GM21723 (cell line): ENCODE measurements around the gene HOXD10.

Experiments
- ATAC-seq: cut with Tn5 transposase; IDR thresholded peaks from one replicate; pipeline ENCODE4 v1.9.1; 2021; ENCODE audit warnings: mild to moderate bottlenecking, moderate library complexity; ENCODE audit not compliant: unreplicated experiment

Gene HOXD10

GRCh38 chr2:176105730-176106580 is 10.6 kb upstream of the HOXD10 start:
- no peak for ATAC-seq

- no peak for ATAC-seq
These were observed 9.7 kb upstream of the HOXD10 start, which contains the start of gene HOXD11 for GRCh38 chr2:176106581-176107539. Gene HOXD11, plus strand, starts transcription at chr2:176107280. Its CDS starts 76 bp downstream, at chr2:176107356.

DNA sequence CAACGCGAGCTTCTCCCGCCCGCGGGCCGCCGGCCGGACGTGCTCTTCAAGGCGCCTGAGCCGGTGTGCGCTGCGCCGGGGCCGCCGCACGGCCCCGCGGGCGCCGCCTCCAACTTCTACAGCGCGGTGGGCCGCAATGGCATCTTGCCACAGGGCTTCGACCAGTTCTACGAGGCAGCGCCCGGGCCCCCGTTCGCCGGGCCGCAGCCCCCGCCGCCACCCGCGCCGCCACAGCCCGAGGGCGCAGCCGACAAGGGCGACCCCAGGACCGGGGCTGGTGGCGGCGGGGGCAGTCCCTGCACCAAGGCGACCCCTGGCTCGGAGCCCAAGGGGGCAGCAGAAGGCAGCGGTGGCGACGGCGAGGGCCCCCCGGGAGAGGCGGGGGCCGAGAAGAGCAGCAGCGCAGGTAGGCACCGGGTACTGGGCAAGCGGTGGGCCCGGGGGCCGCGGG is 8.8 kb upstream of the HOXD10 start:
- no peak for ATAC-seq

DNA sequence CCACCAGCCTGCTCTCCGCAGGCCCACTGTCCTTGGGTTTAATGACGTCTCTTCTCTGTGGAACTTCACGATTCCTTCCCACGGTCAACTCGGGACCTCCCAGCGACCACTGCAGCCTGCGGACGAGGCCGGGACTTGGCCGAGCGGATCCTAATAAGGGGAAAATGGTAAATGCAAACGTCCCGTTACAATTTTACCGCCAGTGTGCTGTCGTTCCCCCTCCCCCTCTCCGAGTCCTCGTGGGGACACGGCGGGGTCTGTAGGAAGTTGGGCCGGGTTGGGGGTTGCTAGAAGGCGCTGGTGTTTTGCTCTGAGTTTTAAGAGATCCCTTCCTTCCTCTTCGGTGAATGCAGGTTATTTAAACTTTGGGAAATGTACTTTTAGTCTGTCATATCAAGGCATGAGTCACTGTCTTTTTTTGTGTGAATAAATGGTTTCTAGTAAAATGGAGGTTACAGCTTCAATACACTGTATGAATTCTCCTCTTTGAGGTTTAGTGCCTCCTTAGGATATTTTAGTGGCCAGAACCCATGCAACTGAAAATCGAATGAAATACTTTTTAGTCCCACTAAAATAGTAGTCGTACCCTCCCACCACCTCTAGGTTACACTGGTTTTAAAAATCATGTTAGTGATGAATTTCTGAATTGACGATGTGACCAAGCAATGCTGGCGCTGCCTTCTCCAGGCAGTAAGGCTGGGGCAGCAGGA is 7.2 kb upstream of the HOXD10 start:
- ATAC-seq: no peak

DNA sequence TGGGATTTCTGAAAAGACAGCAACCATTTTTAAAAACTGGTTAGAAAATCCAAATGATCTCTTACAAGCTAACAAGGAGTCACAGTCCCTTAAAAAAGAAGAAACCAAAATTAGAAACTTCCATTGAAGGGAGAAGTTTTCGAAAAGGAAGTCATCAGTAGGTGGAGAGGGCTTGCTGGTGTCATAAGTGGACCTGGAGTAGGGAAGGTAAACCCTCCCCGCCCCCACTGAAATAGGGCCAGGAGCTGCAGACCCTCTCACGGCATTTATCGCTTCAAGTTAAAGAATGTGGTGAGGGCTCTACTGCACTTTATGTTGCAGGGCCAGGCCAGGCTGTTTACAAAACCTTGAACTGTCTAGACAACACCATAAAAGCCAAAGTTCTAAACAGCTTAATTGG is 6.6 kb upstream of the HOXD10 start:
- no peak for ATAC-seq

DNA sequence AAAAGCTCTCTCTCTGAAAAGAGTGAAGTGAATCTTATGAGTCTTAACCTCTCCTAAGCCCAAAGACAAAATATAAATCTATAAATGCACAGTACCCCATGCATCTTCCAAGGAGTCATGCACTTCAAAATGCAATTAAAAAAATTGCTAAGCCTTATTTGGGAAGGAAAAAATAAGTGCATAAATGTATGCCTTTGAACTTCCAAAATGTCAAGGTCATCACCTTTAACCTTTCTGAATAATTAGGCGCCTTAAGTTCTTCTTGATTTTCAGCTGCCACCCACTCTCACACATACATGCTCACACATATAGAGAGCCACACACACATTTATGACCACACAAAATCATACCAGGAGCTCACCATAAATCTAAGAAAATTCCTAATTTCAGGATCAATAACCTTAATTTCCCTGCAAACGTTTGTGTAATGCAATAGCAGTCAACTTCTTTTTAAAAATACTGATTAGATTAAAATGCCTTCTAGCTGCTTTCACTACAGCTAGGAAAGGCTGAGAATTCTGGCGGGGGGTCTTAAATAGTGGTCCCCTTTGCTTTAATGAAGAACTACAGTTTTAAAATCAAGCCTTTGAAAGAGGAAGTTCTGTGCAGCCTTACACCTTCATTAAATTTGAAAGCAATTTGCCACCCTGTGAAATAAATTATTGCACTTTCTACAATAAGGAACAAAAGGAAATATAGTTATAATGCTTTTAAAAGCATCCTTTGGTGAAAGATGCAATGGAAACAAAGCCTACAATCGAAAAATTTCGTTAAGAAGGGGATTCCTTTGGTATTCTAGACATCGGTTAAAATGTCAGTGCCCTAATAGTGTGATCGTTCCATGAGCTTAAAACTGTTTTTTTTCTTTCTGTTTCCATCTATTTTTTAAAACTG is 5.9 kb upstream of the HOXD10 start:
- no peak for ATAC-seq

- ATAC-seq: no peak
These were observed 5.3 kb upstream of the HOXD10 start for GRCh38 chr2:176111309-176111663.

DNA sequence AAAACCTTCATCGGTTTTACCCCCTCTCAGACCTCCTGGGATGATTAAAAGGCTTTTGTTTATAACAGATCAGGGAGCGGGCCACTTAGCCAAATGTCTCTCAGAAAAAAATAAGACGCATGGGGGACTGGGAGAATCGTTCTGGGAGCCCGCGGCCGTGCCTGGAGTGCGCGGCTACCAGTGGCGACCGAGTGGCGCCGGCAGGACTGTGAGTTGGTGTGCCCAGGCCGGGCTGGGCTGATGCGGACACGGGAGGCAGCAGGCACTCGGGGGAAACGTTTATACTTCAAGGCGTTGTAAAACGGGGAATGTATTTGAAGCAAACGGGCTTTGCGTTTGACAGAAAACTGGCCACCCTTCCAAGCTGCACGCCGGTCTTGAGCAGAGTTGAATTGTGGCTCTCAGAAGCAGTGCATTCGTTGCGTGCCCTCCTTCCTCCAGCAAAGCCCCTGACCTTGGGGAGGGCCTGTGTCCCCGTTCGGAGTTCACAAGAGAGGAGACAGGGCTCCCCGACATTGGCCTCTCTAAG is 4.7 kb upstream of the HOXD10 start:
- no peak for ATAC-seq

DNA sequence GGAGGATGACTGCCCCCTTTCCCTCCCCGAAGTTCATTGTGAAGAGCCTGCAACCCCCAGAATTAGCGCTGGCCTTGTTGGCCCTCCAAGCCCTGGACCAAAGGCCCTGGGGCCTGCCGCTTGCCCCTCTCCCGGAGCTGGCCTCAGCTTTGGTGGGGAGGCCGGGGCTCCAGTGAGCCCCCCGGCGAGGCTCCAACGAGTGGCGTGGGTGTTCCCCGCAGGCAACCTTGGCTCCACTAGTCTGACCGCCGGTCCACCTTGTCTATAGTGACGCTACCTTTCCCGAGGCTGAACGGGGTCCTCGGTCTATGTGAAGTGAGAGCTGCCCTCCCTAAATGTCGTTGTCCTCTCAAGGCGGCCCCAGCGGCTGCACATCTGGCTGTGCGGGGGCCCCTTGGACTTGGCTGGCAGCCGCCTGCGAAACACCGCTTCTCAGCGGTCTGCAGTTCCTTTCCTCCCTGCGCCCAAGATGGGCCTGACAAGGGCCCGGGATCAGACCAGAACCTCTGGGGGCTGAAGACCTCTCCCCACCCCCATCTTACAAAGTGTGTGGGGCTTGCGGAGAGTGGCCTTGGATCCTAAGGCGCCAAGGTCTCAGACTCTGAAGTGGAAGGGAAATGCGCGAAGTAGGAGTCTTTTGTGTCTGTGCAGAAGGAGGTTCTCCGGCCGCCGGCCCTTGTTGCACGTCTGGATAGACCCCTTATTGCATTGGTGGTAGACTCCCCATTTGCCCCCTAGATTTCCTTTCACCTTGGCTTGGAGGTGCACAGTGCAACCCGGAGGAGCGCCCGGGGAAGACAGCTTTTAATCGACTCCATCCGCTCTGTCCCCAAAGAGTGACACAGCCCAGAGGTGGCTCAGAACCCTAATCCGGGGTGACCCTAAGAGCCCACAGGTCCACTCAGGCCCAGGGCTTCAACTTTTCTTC is 3.9 kb upstream of the HOXD10 start:
- no peak for ATAC-seq

GRCh38 chr2:176114120-176114929 is 2.3 kb upstream of the HOXD10 start:
- no peak for ATAC-seq

DNA sequence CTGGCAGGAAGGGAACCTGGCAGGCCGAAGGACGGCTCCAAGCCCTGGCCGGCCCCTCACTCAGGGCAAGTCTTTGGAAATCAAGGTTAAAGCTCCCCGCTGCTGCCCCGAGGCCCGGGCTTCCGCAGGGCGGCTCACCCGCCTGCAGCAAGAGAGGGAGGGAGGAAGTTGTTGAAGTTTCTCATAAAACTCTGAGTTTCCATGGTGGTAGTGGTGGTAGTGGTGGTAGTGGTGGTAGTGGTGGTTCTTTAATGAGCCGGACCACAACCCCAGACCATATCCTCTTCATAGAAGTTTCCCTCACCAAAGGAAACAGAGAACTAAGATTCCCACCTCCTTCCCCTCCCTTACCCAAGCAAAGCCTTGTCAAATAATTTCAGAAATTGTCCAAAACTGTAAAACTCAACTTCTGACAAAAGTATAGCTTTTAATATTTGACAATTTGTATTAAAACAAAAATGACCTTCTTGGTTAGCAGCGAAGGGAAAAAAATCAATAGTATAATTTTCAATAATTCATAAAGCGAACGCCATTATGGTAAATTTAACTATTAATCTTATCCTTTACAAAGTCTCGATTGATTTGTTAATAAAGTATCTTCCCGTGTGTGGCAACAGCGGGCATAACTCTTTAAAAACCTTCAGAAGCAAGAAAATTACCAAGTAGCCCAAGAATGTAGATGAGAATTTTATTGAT is 1.5 kb upstream of the HOXD10 start:
- no peak for ATAC-seq

DNA sequence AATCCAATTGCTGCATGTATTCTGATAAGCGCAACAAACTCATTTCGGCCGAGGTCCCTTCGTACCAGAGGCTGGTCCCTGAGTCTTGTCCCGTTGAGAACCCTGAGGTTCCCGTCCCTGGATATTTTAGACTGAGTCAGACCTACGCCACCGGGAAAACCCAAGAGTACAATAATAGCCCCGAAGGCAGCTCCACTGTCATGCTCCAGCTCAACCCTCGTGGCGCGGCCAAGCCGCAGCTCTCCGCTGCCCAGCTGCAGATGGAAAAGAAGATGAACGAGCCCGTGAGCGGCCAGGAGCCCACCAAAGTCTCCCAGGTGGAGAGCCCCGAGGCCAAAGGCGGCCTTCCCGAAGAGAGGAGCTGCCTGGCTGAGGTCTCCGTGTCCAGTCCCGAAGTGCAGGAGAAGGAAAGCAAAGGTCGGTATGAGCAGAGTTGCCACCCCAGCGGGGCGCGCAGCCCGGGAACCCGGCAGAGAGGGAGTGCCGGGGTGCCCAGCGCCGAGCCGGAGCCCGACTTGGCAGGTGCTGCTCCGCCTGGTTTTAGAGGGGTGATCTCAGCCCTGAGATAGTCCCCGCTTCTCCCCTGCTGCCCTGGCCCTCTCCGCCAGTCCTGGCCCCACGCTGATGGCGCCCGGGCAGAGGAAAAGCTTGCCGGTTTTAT is 714 bp downstream of the HOXD10 start:
- no peak for ATAC-seq

DNA sequence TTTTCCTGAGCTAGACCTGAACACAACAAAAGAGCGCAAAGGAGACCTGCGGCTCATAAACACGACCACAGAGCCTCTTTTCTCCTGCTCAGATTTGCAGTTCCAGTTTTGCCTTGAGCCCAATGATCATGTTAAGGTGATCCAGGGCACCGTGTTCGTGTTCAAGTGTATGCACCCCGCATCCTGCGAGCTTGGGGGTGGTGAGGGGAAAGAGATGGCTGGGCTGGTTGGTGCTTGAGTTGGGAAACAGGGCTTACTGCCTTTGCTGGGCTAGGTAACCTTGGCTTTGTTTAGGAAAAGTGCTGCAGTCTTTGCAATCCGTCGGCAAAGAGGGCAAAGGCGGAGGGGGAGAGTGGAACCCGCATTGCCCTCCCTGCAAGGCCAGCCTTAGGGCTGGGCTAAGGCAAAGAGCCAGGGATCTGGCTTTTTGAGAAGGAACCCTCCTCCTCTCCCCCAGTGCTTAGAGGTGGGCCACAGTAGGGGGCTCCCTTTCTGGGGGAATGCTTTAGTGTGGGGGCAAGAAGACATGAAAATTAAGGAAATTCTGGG is 1.3 kb downstream of the HOXD10 start:
- no peak for ATAC-seq

DNA sequence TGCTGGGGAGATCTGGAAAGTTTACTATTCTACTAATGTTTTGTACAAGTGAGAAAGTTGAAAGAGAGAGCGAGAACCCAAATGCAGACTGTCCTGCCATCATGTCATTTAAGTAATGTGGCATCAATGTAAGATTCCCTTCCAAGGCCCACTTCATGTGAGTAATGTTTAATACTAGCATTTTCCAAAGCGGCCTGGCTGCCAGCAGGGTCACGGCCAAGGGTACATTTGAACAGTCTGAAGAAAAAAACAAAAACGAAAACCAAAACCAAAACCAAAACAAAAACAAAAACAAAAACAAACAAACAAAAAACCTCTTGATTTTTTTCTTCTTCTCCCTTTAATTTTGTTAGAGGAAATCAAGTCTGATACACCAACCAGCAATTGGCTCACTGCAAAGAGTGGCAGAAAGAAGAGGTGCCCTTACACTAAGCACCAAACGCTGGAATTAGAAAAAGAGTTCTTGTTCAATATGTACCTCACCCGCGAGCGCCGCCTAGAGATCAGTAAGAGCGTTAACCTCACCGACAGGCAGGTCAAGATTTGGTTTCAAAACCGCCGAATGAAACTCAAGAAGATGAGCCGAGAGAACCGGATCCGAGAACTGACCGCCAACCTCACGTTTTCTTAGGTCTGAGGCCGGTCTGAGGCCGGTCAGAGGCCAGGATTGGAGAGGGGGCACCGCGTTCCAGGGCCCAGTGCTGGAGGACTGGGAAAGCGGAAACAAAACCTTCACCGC is 2.2 kb downstream of the HOXD10 start:
- ATAC-seq: no peak

DNA sequence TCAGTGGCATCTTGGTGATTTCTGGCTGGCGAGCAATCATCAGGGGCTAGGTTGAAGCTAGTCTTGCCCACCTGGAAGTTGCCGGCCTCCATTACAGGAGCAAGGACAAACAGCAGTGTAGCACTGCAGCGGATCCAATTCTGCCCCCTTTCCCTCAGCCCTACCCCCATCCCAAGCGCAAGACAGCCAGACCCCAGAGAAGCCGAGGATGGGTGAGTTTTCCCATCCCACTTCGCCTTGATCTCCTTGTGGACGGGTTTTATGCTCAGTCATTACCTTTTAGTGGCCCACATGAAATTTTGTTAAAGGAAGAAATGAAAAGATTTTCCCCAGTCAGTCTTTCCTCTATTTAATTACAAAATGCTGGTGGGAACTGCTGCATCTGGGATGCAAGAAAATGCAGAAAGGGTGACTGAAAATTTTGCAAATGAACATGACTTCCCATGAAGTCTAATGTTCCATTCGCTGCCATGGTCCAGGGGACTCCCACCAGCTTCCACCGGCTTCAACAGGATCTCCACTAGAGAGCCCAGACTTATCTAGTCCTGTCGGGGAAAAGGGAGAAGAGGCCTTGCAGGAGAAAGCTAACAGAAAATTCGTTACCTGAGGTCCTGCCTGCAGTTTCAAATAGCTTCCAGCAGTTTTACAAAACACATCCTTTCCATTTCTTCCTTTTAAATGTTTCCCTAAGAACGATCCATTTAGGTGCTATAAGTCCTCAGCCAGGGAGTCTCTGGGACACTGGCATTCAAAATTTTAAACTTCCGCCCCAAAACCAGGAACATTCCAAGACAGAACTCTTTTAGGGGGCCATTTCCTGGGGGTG is 4.0 kb downstream of the HOXD10 start:
- no peak for ATAC-seq
